SK-N-MC (cell line): ENCODE results near the gene SRBD1.

ENCODE experiments used
- EZH2 ChIP-seq: fragments of 200-600 bp; sonication (generic); IDR thresholded peaks from one replicate; pipeline ENCODE4 v1.6.1; 2017; ENCODE audit warnings: antibody characterized with exemption
- FOXP2 ChIP-seq: optimal IDR thresholded peaks from 2 replicates; pipeline ENCODE3; 2011; ENCODE audit warnings: mild to moderate bottlenecking, moderate library complexity; ENCODE audit not compliant: insufficient read depth; ENCODE audit errors: extremely low read length, control extremely low read depth
- POLR2AphosphoS5 ChIP-seq: IDR thresholded peaks from 2 replicates; pipeline ENCODE4 v1.6.1; 2012; ENCODE audit warnings: mild to moderate bottlenecking, low read depth, low read length, borderline replicate concordance

DNA sequence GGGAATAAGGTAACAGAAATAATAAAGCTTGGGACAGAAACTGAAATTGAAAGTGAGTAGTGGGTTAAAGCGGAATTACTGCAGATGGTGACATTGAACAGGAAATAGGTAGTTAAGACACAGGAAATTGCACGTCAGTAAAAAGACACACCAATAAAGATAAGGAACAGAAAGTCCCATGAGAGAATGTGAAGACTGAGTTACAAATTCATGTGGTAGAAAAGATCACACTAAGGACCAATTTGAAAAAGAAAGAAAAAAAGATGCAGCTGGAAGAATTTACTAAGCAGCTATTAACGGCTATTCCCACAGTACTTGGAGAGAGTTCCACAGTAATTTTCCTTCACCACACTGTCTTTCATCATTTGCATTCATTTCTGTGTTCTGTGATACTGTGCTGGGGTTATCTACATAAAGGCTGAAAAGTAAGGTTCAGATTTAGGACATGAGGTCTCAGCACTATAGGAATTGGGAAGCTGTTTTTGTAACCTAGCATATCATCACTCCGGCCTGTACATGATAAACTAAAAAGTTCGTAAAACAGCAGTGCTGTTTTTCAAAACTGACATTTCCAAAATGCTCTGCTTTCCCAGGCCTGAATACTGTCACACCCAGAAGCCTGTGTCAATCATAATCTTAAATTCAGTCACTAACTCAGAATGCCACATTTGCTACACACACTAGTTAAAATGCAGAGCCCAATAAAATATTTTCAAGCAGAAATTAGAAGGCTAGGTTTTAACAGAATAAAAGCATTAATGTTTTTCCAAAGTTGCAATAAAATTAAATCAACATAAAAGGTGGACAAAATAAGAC is 42.9 kb downstream of the SRBD1 start:
- TF ChIP-seq EZH2 (no peak), POLR2AphosphoS5 (peak; percentile 58; the same call in 1 of the 2 replicates), FOXP2 (no peak)
